Fibroblast of mammary gland (primary cell): ENCODE data around the gene ACKR2.

Experiments used
- DNase-seq: peaks from one replicate; pipeline ENCODE4 v3.0.0-alpha.2; 2010; ENCODE audit warnings: low read depth
- H3K4me3 ChIP-seq: 2 replicates; pipeline ENCODE4 v1.5.1; 2011; ENCODE audit warnings: low read depth, mild to moderate bottlenecking, low read length, moderate library complexity; ENCODE audit not compliant: control insufficient read depth
- TF ChIP-seq, protein P1 (sequence below): conservative IDR thresholded peaks from 2 replicates; pipeline ENCODE4 v1.5.1; 2011; ENCODE audit warnings: low read depth, low read length, inconsistent platforms; ENCODE audit not compliant: control insufficient read depth, insufficient read depth

ACKR2 gene

DNA sequence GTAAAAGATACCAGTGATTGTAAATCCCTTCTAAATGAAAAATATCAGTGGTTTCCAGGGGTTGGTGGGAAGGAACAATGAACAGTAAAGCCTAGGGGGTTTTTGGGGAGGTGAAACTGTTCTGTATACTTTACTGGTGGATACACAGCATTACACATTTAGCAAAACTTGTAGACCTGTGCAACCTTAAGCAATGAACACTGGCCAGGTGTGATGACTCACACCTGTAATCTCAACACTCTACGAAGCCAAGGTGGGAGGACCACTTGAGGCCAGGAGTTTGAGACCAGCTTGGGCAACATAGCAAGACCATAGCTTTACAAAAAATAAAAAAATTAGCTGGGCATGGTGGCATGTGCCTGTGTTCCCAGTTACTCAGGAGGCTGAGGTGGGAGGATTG, 38.0 kb upstream of the ACKR2 start:
- DNase-seq: no peak
- H3K4me3 ChIP-seq: no peak overlapping the region
- TF ChIP-seq, protein P1, sequence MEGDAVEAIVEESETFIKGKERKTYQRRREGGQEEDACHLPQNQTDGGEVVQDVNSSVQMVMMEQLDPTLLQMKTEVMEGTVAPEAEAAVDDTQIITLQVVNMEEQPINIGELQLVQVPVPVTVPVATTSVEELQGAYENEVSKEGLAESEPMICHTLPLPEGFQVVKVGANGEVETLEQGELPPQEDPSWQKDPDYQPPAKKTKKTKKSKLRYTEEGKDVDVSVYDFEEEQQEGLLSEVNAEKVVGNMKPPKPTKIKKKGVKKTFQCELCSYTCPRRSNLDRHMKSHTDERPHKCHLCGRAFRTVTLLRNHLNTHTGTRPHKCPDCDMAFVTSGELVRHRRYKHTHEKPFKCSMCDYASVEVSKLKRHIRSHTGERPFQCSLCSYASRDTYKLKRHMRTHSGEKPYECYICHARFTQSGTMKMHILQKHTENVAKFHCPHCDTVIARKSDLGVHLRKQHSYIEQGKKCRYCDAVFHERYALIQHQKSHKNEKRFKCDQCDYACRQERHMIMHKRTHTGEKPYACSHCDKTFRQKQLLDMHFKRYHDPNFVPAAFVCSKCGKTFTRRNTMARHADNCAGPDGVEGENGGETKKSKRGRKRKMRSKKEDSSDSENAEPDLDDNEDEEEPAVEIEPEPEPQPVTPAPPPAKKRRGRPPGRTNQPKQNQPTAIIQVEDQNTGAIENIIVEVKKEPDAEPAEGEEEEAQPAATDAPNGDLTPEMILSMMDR: no peak

DNA sequence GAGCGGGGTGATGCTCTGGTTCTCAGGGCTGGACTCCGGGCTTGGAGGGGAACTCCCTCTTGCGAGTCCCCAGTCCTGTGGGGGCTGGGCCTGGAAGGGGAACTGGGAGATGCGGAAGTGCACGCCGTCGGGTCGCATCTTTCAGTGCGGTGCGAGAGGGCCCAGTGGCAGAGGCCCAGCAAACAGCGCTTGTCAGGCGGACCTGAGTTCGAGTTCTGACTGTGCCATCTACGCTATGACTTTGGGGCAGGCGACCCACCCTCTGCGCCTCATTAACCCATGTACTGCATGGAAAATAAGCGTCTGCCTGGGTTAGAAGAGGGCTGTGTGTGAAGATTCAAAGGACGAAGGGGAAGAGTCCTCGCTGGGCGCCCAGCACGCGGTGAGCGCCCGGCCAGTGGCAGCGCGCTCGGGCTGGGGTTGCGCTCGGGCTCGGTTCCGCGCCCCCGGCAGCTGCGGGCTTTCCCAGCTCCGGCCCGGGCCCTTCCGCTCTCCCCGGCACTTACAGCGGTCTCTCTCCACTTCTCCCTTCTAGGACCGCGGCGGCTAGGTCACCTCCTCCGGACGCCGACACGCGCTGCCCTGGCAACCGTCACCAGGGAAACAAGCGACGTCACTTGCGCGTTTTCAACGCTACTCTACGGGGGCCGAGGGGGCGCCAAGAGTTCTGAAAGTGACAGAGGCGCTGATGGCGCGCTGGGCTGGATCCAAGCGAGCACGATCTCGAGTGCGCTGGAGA, 36.4 kb upstream of the ACKR2 start, which contains the start of gene CCDC13:
Gene CCDC13 (minus strand): TSS at position 584 of the 739 bp plus-strand sequence. CDS start 14,908 bp downstream, outside the sequence.
- peak within 1 kb of the TSS; percentile 58 for H3K4me3 ChIP-seq
- TF ChIP-seq, protein P1: no peak
- DNase-seq: peak; percentile 93

DNA sequence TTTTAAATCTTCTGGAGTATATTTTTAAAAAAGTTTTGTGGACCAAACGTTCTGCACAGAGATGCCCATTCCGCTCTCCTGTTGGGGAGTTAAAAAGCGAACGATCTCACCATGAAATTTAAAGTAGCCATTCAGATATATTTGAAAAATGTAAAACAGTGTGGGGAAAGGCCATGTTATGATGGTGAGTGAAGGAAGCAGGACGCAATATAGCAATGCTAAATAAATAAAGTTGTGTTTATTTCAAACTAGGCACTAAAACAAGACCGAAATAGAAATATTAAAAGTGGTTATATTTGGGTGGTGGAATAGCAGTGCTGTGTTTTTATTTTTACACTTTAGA, 35.9 kb upstream of the ACKR2 start:
- peak overlapping the region; percentile 58 for H3K4me3 ChIP-seq
- TF ChIP-seq, protein P1: no peak
- DNase-seq: no peak

DNA sequence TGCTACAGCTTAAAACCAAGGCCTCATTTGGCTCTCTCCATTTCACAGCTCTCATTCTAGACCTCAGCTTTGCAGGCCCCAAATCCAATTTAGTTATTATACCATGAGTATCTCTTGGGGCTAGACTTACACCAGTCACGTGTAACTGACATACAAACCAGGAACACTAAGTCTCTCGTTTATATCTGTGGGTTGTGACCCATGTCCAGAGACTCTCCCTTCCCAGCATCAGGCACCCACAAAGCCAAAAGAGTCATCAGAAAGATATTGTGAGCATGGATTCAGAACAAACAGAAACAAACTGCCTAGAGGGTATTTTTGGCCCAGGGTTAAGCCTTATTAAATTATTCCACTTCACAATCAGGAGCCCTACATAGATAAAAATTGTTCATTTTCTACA, 30.6 kb upstream of the ACKR2 start:
- TF ChIP-seq, protein P1: no peak
- no peak overlapping the region for H3K4me3 ChIP-seq
- DNase-seq: peak; percentile 98

DNA sequence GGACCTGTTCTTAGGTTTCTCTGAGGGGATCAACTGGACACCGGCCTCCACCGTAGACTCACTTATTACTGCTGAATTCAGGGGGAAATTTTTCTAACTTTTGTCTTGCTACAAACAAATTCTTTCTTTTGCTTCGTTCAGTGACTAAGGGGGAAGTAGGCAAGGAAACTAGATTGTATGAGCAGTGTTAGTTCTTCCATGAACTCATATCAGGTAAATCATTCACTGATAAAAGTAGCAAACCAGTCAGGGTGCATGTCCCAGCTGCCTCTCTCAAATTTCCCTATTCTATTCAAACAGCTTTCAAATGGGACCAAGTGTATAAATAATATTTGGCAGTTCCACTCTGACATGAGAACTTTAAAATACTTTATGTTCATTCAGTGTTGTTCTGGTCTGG, 28.8 kb upstream of the ACKR2 start:
- TF ChIP-seq, protein P1: no peak
- DNase-seq: no peak

DNA sequence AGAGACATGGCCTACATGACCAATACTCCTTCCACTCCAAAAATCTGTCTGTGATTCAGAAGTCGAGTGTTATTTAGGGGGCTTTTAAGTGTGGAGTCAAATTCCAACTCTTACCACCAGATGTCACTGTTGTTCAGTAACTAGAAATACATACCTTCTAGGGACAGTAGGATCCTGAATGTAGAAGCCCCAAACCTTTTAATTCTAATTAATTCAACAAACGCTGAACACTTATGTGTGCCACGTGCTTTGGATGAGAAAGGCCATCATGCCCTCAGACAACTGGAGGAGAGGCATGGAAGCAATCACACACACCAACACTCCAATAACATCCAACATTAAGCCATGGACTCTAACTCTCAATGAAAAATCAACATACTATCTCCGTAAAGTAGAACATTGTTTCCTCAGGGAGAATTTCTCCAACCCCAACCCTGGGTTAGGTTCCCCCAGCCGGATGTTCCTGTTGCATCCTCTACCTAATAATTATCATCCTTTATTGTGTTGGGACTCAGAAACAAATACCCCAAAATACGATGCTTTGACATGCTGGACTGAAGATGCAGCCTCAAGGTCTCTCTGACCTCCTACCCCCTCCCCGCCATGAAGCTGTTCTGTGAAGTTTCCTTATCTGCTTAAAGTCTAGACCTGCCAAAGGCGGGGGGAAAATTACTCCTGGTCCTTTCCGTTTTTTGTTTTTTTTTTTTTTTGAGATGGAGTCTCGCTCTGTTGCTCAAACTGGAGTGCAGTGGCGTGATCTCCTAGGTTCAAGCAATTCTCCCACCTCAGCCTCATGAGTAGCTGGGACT, 28.1 kb upstream of the ACKR2 start:
- DNase-seq: peak; percentile 93
- TF ChIP-seq, protein P1: peak; percentile 70
- H3K4me3 ChIP-seq: no peak overlapping the region

More for the DNA sequence above, 28.8 kb upstream of the ACKR2 start:
- H3K4me3 ChIP-seq: no peak overlapping the region
